Cardiac fibroblast (primary cell): ENCODE results near the gene GNAT2.

Source experiments
- DNase-seq, 2 donors: peaks; one replicate each; pipeline versions ENCODE4 v3.0.0 to v3.0.0-alpha.2; 2010; ENCODE audit warnings: low read depth in 2 of 2
- H3K4me3 ChIP-seq, 2 donors: replicated peaks in 1 of 2; 1 replicate in 1 of 2; 2 replicates in 1 of 2; pipeline ENCODE4 v1.5.1; 2011; ENCODE audit warnings: low read depth in 2 of 2, low read length in 2 of 2, mild to moderate bottlenecking in 2 of 2, moderate library complexity in 1 of 2
- TF ChIP-seq, protein P1 (sequence below): IDR thresholded peaks from one replicate; pipeline ENCODE4 v1.5.1; 2011; ENCODE audit warnings: low read depth, mild to moderate bottlenecking, low read length, inconsistent platforms

GNAT2 gene

GRCh38 chr1:109654519-109654918 lies 35.1 kb upstream of the GNAT2 start:
- no peak overlapping the region for H3K4me3 ChIP-seq
- TF ChIP-seq, protein P1, sequence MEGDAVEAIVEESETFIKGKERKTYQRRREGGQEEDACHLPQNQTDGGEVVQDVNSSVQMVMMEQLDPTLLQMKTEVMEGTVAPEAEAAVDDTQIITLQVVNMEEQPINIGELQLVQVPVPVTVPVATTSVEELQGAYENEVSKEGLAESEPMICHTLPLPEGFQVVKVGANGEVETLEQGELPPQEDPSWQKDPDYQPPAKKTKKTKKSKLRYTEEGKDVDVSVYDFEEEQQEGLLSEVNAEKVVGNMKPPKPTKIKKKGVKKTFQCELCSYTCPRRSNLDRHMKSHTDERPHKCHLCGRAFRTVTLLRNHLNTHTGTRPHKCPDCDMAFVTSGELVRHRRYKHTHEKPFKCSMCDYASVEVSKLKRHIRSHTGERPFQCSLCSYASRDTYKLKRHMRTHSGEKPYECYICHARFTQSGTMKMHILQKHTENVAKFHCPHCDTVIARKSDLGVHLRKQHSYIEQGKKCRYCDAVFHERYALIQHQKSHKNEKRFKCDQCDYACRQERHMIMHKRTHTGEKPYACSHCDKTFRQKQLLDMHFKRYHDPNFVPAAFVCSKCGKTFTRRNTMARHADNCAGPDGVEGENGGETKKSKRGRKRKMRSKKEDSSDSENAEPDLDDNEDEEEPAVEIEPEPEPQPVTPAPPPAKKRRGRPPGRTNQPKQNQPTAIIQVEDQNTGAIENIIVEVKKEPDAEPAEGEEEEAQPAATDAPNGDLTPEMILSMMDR = no peak
- no peak for DNase-seq

DNA sequence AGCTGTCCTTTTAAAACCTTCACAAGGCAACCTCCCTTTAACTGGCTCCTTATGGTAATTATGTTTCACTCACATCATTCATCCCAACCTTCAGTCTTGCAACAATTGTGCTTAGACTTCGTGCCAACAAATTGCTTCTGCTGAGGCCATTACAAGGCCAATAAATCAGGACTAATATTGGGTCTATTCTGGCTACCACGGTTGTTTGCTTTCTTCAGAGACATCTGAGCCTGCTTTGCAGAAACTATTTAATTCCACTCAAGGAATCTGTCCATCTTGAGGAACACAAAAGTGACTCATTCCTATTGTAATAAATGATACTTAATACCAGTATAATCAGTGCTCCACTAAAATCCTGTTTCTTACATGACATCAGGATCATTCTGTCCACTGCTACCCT lies 33.9 kb upstream of the GNAT2 start:
- TF ChIP-seq, protein P1 = no peak
- no peak for DNase-seq
- H3K4me3 ChIP-seq = no peak overlapping the region

- TF ChIP-seq, protein P1 = no peak
- no peak for DNase-seq
- no peak overlapping the region for H3K4me3 ChIP-seq
Observed at GRCh38 chr1:109652402-109652801, 33.0 kb upstream of the GNAT2 start.

GRCh38 chr1:109650609-109651008 lies 31.2 kb upstream of the GNAT2 start:
- TF ChIP-seq, protein P1 = no peak
- peak in 1 of 2 donors; percentile 62 for DNase-seq
- H3K4me3 ChIP-seq = no peak overlapping the region

- DNase-seq = peak; percentile 65 to 72
- TF ChIP-seq, protein P1 = peak; percentile 38
- H3K4me3 ChIP-seq = peak overlapping the region in 1 of 2 donors; percentile 16
Observed at GRCh38 chr1:109649491-109649914, 30.1 kb upstream of the GNAT2 start.

- DNase-seq = no peak
- TF ChIP-seq, protein P1 = no peak
- H3K4me3 ChIP-seq = no peak overlapping the region
Observed at GRCh38 chr1:109644670-109645069, 25.3 kb upstream of the GNAT2 start.
